A549 (cell line): ENCODE data around the gene PPIL4. TPM values are rescaled to one million over a fixed set of nuclear protein-coding genes. Genes with fewer than 3 reads are reported as not detected.

Experiments used
- ATAC-seq, 2 experiments: fragments of 200-7000 bp in 1 of 2; fragments of >200 bp in 1 of 2; cut with Nextera tagmentation in 1 of 2; cut with Tn5 transposase in 1 of 2; 3 replicates each; pipeline versions ENCODE4 v1.8.0 to v1.9.1; 2018 to 2020; ENCODE audit warnings: mild to moderate bottlenecking in 1 of 2, moderate library complexity in 1 of 2
- CTCF ChIA-PET: fragments of 300-600 bp; sonication (Branson Sonifier 250); formaldehyde crosslinking; extraction: SDS; loops from one replicate; lab custom pipeline; 2021; ENCODE audit warnings: antibody characterized with exemption, inconsistent platforms; lab: Yijun Ruan, JAX
- POLR2A ChIA-PET: fragments of 350-600 bp; formaldehyde crosslinking; extraction: SDS; loops from one replicate; lab custom pipeline; 2021; ENCODE audit warnings: antibody characterized with exemption, inconsistent platforms; lab: Yijun Ruan, JAX
- DNase-seq, 2 experiments: peaks; one replicate each; pipeline versions ENCODE4 v3.0.0 to v3.0.0-alpha.2; 2011 to 2016; ENCODE audit warnings: low read depth in 1 of 2, low spot score in 1 of 2
- FAIRE-seq: peaks from 2 replicates; lab custom pipeline; 2011; peaks lifted over from hg19 to GRCh38; lab: Jason Lieb, UNC
- H3K27ac ChIP-seq, 2 experiments: fragments of >200 bp; sonication (Bioruptor Twin); formaldehyde crosslinking; 3 replicates each; pipeline ENCODE4 v1.5.1; 2016 to 2017
- H3K4me1 ChIP-seq: fragments of >200 bp; sonication (Bioruptor Twin); formaldehyde crosslinking; 3 replicates; pipeline ENCODE4 v1.6.1; 2016
- H3K4me2 ChIP-seq: fragments of >200 bp; sonication (Bioruptor Twin); formaldehyde crosslinking; 3 replicates; pipeline ENCODE4 v1.6.1; 2016
- H3K4me3 ChIP-seq: fragments of >200 bp; sonication (Bioruptor Twin); formaldehyde crosslinking; 3 replicates; pipeline ENCODE4 v1.5.1; 2016
- H3K9me3 ChIP-seq: fragments of >200 bp; sonication (Bioruptor Twin); formaldehyde crosslinking; 3 replicates; pipeline ENCODE4 v1.6.1; 2016
- ATOH8 ChIP-seq: fragments of 250-450 bp; sonication (Bioruptor Pico); IDR thresholded peaks from 2 replicates; pipeline ENCODE4 v1.5.0; 2020; ENCODE audit warnings: low read depth, mild to moderate bottlenecking, moderate library complexity
- CEBPB ChIP-seq, 2 experiments: fragments of >200 bp in 1 of 2; sonication (Bioruptor Twin) in 1 of 2; formaldehyde crosslinking in 1 of 2; IDR thresholded peaks; 2 replicates each; pipeline ENCODE4 v1.6.1; 2012 to 2016
- CHD2 ChIP-seq: fragments of 150-350 bp; IDR thresholded peaks from 2 replicates; pipeline ENCODE4 v1.6.1; 2014; ENCODE audit warnings: low read length; ENCODE audit not compliant: partially characterized antibody
- EHMT2 ChIP-seq: fragments of 200-600 bp; sonication (generic); IDR thresholded peaks from 2 replicates; pipeline ENCODE4 v1.6.1; 2016; ENCODE audit warnings: antibody characterized with exemption, low read depth, mild to moderate bottlenecking, moderate library complexity
- ESRRA ChIP-seq: fragments of 150-350 bp; IDR thresholded peaks from 2 replicates; pipeline ENCODE4 v1.6.1; 2014; ENCODE audit warnings: mild to moderate bottlenecking, low read length, borderline replicate concordance
- FOXS1 ChIP-seq: fragments of 250-450 bp; sonication (Bioruptor Pico); IDR thresholded peaks from 2 replicates; pipeline ENCODE4 v1.5.0; 2020; ENCODE audit warnings: mild to moderate bottlenecking, moderate library complexity
- JUN ChIP-seq, 2 experiments: fragments of >200 bp; sonication (Bioruptor Twin); formaldehyde crosslinking; IDR thresholded peaks; 2 replicates in 1 of 2; 3 replicates in 1 of 2; pipeline ENCODE4 v1.6.1; 2016 to 2017
- MAZ ChIP-seq: fragments of 150-350 bp; IDR thresholded peaks from 2 replicates; pipeline ENCODE4 v1.6.1; 2014; ENCODE audit warnings: antibody characterized with exemption, low read depth, low read length, borderline replicate concordance
- MYC ChIP-seq: IDR thresholded peaks from 2 replicates; pipeline ENCODE4 v1.6.1; 2012; ENCODE audit warnings: mild to moderate bottlenecking, inconsistent platforms, low read length, improper control_type of control experiment, borderline replicate concordance
- NPAS2 ChIP-seq: fragments of 250-450 bp; sonication (Bioruptor Pico); IDR thresholded peaks from 2 replicates; pipeline ENCODE4 v1.8.0; 2022; ENCODE audit warnings: mild to moderate bottlenecking, moderate library complexity, borderline replicate concordance
- PBX3 ChIP-seq: IDR thresholded peaks from 2 replicates; pipeline ENCODE4 v1.6.1; 2012
- POLR2AphosphoS2 ChIP-seq: conservative IDR thresholded peaks from 2 replicates; pipeline ENCODE4 v1.6.1; 2012; ENCODE audit warnings: low read length, improper control_type of control experiment, inconsistent platforms
- RAD21 ChIP-seq, 2 experiments: fragments of >200 bp in 1 of 2; sonication (Bioruptor Twin) in 1 of 2; formaldehyde crosslinking in 1 of 2; IDR thresholded peaks in 1 of 2; conservative IDR thresholded peaks in 1 of 2; 2 replicates in 1 of 2; 3 replicates in 1 of 2; pipeline ENCODE4 v1.6.1; 2012 to 2018; ENCODE audit warnings: inconsistent platforms in 1 of 2
- RARB ChIP-seq: fragments of 250-450 bp; sonication (Bioruptor Pico); IDR thresholded peaks from 2 replicates; pipeline ENCODE4 v1.8.0; 2021; ENCODE audit warnings: mild to moderate bottlenecking, moderate library complexity
- RFX5 ChIP-seq: fragments of 450-650 bp; IDR thresholded peaks from 2 replicates; pipeline ENCODE4 v1.7.1; 2014; ENCODE audit warnings: antibody characterized with exemption, mild to moderate bottlenecking, moderate library complexity
- RNF2 ChIP-seq: fragments of 200-600 bp; sonication (generic); IDR thresholded peaks from 2 replicates; pipeline ENCODE4 v1.6.1; 2016; ENCODE audit warnings: low read depth, mild to moderate bottlenecking, antibody characterized with exemption, moderate library complexity, borderline replicate concordance
- SMC3 ChIP-seq: fragments of >200 bp; sonication (Bioruptor Twin); formaldehyde crosslinking; IDR thresholded peaks from 3 replicates; pipeline ENCODE4 v1.6.1; 2018; ENCODE audit warnings: inconsistent platforms
- TP53 ChIP-seq: fragments of 250-450 bp; sonication (Bioruptor Pico); IDR thresholded peaks from 2 replicates; pipeline ENCODE4 v1.5.0; 2021; ENCODE audit warnings: mild to moderate bottlenecking, moderate library complexity
- ZFP36 ChIP-seq: fragments of 450-650 bp; IDR thresholded peaks from 2 replicates; pipeline ENCODE4 v1.6.1; 2014; ENCODE audit warnings: borderline replicate concordance; ENCODE audit not compliant: partially characterized antibody
- ZSCAN20 ChIP-seq: fragments of 250-450 bp; sonication (Bioruptor Pico); IDR thresholded peaks from 2 replicates; pipeline ENCODE4 v1.8.0; 2022; ENCODE audit warnings: mild to moderate bottlenecking, moderate library complexity
- WGBS: methylation state at CpG from one replicate; pipeline ENCODE4 v1.1.6; 2017; ENCODE audit errors: missing lambda C conversion rate; 5-methylcytosine and 5-hydroxymethylcytosine counted together
- polyA plus RNA-seq, 4 experiments: library from polyadenylated mRNA; depleted of rRNA in 3 of 4; stranded (reverse); fragments of >200 nt; fragmentation: RNase III in 1 of 4; extraction: RNeasy Plus Mini Kit Qiagen cat#74134 plus additional on column Dnase treatment in 1 of 4; gene quantifications; 2 replicates in 3 of 4; 3 replicates in 1 of 4; pipeline ENCODE4 v1.2.3, GENCODE V29; 2011 to 2017

The PPIL4 gene
- polyA plus RNA-seq, 2 of the 4 experiments (the other 2 are of a cell fraction): 12.1 to 17.2 TPM

GRCh38 chr6:149484733-149485700 lies 60.8 kb downstream of the PPIL4 start, which contains the start of gene ZC3H12D:
Gene ZC3H12D, minus strand, starts transcription at chr6:149485014. Its CDS starts 10,471 bp downstream, at chr6:149474543.
- CTCF ChIA-PET: interaction anchor here (0.7 kb wide), 1 partner anchor 91 kb away, joined by 3 read pairs; no protein-coding TSS in a partner anchor
- H3K4me2 ChIP-seq: peak within 1 kb of the TSS; percentile 73
- H3K9me3 ChIP-seq: no peaks in the 10 kb centered on the region
- peak within 1 kb of the TSS; percentile 41 to 79 for H3K27ac ChIP-seq
- H3K4me1 ChIP-seq: peaks cover 17% of the 10 kb centered on the region
- H3K4me3 ChIP-seq: peak within 1 kb of the TSS; percentile 20; the same call in 2 of the 3 replicates
- POLR2A ChIA-PET: no interaction called here
- ATAC-seq: peak; percentile 85 to 92
- no peak for FAIRE-seq
- 13% methylated on average over 18 of the region's 22 CpGs for WGBS
- TF ChIP-seq RAD21 (conservative IDR thresholded peaks at IDR 0.05 in 1 of 2, IDR thresholded peaks at IDR 0.05 in 1 of 2) (peak in 1 of 2 experiments; percentile 6; a peak in 1 of 5 replicates), JUN (IDR thresholded peaks at IDR 0.05) (peak in 1 of 2 experiments; percentile 20; a peak in 1 of 5 replicates), CHD2 (no peak), POLR2AphosphoS2 (no peak), ATOH8 (CRISPR knock-in tag) (no peak), TP53 (CRISPR knock-in tag) (no peak), ZFP36 (no peak)
- peak; percentile 34 to 53 for DNase-seq

- ATAC-seq (no peak), DNase-seq (no peak), FAIRE-seq (no peak)
- H3K4me1 ChIP-seq: peaks cover 17% of the 10 kb centered on the region
- H3K27ac ChIP-seq: peak overlapping the region in 1 of 2 experiments; percentile 79; a peak in 3 of 6 replicates
- WGBS: 81% methylated on average over 8 of the region's 11 CpGs
- POLR2A ChIA-PET: interaction anchor here (0.6 kb wide), 1 partner anchor 369 kb away, joined by 4 read pairs; no protein-coding TSS in a partner anchor
- no peak overlapping the region for H3K4me3 ChIP-seq
- H3K9me3 ChIP-seq: no peaks in the 10 kb centered on the region
- CTCF ChIA-PET: interaction anchor here (1.1 kb wide), 1 partner anchor 30 kb away, joined by 3 read pairs; no protein-coding TSS in a partner anchor
- H3K4me2 ChIP-seq: peak overlapping the region; percentile 73
- TF ChIP-seq PBX3: no peak
- no peak for TF ChIP-seq MYC
- TF ChIP-seq CEBPB (IDR thresholded peaks at IDR 0.05): no peak
- TF ChIP-seq RNF2: no peak
- TF ChIP-seq RFX5: no peak
- TF ChIP-seq SMC3: no peak
- no peak for TF ChIP-seq ESRRA
- TF ChIP-seq POLR2AphosphoS2: no peak
- no peak for TF ChIP-seq ZSCAN20 (CRISPR knock-in tag)
- TF ChIP-seq JUN (IDR thresholded peaks at IDR 0.05): no peak
- no peak for TF ChIP-seq RARB (CRISPR knock-in tag)
Observed at GRCh38 chr6:149483849-149484655, 61.8 kb downstream of the PPIL4 start.

- ATAC-seq (no peak), FAIRE-seq (no peak), DNase-seq (no peak)
- CTCF ChIA-PET: interaction anchor here (1.1 kb wide), 1 partner anchor 30 kb away, joined by 3 read pairs; no protein-coding TSS in a partner anchor
- no peak overlapping the region for H3K4me3 ChIP-seq
- H3K4me1 ChIP-seq: peaks cover 17% of the 10 kb centered on the region
- POLR2A ChIA-PET: interaction anchor here (0.6 kb wide), 1 partner anchor 369 kb away, joined by 4 read pairs; no protein-coding TSS in a partner anchor
- WGBS: 97% methylated on average over 3 of the region's 3 CpGs
- H3K27ac ChIP-seq: no peak overlapping the region; a peak in 1 of 6 replicates
- no peak for TF ChIP-seq NPAS2 (CRISPR knock-in tag)
- no peak for TF ChIP-seq CHD2
- no peak for TF ChIP-seq FOXS1 (CRISPR knock-in tag)
- no peak for TF ChIP-seq MAZ
- TF ChIP-seq EHMT2: no peak
- no peak overlapping the region for H3K4me2 ChIP-seq
- no peaks in the 10 kb centered on the region for H3K9me3 ChIP-seq
Observed at GRCh38 chr6:149483334-149483725, 62.5 kb downstream of the PPIL4 start.
